ENCODE data around the gene ZRANB1.
"Not testable (repeated sequence)": the region's sequence is repeated elsewhere in the genome, so short reads cannot be mapped to it uniquely, and the experiment has no call there.

ZRANB1 gene

GRCh38 chr10:124967255-124967654 is 25.3 kb downstream of the ZRANB1 start:
- DNase-seq = no peak

- no peak for DNase-seq
These were observed 29.4 kb downstream of the ZRANB1 start for GRCh38 chr10:124971276-124971675.

GRCh38 chr10:124972637-124973036 is 30.7 kb downstream of the ZRANB1 start:
- no peak for DNase-seq

DNA sequence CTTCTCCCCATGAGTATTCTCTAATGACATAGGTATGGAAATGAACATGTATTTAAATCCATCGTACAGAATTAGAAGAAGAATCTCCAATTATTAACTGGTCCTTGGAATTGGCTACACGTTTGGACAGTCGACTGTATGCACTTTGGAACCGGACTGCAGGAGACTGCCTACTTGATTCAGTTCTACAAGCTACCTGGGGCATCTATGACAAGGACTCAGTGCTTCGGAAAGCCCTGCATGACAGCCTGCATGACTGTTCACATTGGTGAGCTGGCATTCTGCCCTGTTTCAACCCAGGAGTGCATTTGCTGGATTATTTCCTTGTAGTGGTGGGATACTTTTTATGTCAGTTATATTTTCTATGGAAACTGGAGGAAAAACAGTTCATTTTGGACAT is 32.2 kb downstream of the ZRANB1 start:
- DNase-seq = no peak

DNA sequence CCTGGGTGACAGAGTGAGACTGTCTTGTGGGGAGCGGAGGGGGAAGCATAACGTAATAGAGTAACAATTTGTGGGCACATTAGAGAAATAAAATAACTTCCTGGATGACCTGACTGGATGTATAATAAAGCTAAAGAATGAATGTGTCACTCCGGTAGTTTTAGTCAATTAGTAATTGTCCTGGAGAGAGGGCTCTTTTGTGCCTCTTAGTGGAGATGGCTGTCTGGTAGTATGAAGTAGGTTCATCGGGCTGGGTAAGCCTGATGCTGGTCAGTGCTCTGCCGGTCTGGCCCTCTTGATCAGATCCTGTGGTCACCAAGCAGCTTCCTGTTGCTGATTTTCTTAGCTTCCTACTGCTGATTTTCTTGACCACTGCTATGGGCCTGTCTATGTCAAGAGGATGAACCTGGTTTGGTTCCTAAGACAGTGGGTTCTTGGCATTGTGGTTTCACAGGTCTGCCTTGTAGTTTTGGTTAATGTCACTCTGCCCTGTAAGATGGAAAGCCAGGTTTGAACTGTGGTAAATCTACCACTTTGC is 34.1 kb downstream of the ZRANB1 start:
- no peak for DNase-seq

GRCh38 chr10:124977161-124977560 is 35.2 kb downstream of the ZRANB1 start:
- no peak for DNase-seq

DNA sequence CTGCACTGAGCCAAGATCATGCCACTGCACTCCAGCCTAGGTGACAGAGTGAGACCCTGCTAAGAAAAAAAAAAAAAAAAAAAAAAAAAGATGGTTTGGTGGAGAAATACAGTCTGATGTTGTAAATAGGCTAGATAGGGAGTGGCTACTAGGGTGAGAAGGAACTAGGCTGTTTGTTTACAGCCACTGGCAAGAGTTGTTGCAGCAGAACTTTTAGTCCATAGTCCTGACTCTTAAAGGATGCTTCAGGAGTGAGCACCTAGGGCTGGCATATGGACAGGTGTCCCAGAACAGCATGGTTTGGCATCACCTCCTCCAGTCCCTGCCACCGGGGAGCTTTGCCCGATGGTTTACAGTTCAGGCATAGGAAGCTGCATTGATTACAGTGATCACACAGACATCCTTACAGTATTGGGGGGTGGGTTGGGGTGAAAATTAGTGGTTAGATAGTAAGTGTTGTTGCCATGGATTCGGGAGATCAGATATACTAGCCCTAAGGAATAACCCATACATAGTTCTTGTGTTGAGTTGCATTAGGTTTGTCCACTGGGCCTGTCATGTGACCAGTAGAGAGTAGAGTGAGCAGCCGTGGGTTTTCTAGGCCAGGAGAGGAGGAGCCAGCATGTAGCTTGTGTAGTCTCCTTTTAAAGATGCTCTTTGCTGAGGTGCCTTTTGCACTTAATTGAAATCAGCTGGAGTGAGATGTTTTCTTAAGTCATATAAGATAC is 35.9 kb downstream of the ZRANB1 start:
- DNase-seq = no peak

- peak; percentile 4 for DNase-seq
These were observed 36.4 kb downstream of the ZRANB1 start for GRCh38 chr10:124978376-124978725.

GRCh38 chr10:124983321-124983720 is 41.4 kb downstream of the ZRANB1 start:
- DNase-seq = no peak

- DNase-seq = no peak
These were observed 42.5 kb downstream of the ZRANB1 start for GRCh38 chr10:124984376-124984775.

DNA sequence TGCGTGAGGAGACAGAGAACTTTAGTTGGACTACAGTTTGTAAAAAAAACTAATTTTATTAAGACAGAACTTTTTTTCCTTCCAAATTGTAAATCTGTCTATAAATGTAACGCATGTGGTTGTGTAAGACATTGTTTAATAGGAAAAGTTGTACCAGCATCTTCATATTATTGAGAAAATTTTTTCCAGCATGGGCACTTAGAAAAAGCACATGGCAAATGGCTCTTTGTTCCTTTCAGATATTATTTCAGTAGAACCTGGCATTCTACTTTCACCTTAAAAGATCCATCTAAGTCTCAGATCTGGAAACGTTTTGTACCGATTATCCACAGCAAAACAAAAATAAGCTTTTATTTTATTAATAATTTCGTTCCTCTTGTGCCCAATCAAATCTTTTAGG is 43.2 kb downstream of the ZRANB1 start:
- no peak for DNase-seq

DNA sequence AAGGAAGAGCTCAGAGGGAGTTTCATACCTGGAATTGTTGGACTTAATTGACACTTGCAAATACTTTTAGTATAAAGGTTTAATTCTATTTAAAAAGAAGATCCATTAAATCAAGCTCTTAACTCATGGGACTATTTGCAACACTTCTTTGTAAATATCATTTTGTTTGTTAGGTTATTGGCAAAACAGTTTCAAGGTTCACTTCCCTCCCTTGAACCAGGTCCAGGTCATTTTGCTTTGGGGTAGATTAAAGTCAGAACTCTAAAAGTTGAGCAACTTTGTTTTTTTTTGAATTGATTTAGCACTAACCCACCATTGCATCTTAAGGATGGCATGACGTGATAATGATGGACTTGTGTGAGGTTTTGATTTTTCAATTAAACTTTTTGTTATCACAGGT is 45.9 kb downstream of the ZRANB1 start:
- no peak for DNase-seq

- not testable (repeated sequence) for DNase-seq
These were observed 46.8 kb downstream of the ZRANB1 start for GRCh38 chr10:124988753-124989152.

DNA sequence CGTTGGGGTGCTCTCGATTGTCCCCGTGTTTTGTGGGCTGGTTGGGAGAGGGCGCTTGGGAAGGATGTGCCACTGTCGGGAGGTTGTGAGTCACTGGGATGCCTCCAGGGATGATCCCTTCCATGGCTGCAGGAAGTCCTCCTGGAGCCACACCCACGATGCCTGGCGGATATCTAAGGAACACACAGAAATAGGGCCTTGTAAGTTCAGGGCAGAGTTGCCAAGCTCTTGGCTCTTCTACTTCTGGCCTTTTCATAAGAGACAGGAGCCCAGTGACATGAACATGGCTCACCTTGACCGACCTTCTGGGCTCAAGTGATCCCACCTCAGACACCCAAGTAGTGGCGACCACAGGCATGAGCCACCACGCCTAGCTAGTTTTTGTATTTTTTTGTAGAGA is 47.6 kb downstream of the ZRANB1 start:
- DNase-seq = no peak

GRCh38 chr10:124990671-124991625 is 49.0 kb downstream of the ZRANB1 start:
- no peak for DNase-seq

DNA sequence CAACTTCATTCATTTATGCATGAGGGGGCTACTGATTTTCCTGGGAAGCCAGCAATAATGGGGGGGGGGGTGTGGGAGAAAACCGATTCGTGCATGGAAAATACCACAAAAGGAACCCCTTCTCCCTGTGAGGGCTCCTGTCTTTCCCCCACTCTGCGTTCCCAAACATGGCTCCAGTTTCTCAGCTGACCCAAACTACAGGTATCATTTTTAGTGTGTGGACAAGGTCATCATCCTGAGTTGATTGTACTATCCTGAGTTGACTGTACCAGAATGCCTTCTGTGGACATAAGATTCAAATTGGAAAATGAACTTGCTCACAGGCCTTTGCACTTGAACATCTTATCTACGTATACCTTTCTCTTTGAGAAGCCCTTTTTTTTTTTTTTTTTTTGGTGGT is 49.9 kb downstream of the ZRANB1 start:
- DNase-seq = no peak

DNA sequence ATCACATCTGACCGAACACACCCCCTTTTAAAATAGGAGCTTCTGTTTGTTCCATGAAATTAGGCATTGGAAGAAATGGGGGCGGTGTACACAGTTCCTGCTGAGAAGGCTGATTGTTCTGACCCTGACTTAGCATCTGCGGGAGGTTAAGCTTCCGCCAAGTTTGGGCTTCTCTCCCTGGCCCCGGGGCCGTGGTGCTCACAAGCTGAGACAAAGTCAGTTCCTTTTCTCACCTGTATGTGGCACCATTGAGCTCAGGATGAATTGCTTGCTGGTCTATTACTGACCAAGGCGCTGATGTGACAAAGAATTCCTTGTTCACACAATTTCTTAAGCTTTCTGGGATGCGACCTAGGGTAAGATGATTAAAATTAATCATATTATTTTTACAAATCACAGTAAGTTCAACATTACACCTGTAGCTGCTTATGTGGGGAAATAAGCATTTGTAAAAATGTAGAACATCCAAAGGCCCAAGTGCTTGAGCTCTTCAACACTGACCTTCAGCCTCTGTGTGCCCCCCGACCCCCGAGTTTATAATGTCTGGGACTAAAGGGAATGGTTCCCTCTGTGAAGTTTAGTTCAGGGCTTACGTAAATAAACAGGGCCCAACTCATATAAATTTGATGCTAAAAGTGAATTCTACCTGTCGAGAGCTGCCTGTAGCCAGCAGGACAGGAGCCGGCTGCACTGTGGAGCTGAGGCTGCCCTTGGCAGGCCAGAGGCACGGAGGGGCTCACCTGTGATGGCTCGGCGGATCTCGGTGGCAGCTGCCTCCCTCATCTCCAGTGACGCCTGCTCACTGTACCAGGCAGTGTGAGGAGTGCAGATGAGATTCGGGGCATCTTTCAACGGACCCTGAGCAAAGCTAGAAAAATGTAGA is 50.8 kb downstream of the ZRANB1 start:
- peak; percentile 57 for DNase-seq

GRCh38 chr10:124993345-124993708 is 51.4 kb downstream of the ZRANB1 start:
- DNase-seq = no peak

DNA sequence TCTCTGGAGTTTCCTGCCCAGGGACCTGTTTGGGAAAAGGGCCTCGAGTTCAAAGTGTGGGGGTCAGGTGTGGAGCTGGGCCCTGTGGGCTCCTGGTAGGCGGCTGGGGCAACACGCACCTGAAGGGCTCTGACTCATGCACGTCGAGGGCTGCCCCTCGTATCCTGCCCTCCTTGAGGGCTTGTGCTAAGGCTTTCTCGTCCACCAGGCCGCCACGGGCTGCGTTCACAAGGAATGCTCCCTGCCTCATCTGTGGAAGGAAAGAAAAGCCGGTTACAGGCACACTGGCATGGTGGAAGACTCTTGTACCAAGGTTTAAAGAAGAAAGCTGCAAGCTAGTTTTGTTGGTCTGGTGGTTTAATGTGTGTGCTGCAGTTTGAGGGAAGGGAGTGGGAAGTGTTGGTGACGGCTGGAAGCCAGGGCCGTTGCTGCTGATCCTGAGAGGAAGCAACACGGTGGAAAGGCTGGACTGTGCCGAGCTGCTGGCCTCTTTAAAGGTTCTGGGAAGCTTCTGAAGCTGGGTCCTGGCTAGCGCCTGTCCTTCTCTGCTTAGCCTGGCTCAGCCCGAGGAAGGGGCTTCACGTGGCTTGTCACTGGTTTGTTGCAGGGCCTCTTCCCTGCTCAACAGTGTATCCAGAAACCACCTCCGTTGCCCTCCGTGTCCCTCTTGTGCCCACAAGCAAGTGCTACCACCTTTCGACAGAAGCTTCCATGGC is 52.0 kb downstream of the ZRANB1 start:
- no peak for DNase-seq

DNA sequence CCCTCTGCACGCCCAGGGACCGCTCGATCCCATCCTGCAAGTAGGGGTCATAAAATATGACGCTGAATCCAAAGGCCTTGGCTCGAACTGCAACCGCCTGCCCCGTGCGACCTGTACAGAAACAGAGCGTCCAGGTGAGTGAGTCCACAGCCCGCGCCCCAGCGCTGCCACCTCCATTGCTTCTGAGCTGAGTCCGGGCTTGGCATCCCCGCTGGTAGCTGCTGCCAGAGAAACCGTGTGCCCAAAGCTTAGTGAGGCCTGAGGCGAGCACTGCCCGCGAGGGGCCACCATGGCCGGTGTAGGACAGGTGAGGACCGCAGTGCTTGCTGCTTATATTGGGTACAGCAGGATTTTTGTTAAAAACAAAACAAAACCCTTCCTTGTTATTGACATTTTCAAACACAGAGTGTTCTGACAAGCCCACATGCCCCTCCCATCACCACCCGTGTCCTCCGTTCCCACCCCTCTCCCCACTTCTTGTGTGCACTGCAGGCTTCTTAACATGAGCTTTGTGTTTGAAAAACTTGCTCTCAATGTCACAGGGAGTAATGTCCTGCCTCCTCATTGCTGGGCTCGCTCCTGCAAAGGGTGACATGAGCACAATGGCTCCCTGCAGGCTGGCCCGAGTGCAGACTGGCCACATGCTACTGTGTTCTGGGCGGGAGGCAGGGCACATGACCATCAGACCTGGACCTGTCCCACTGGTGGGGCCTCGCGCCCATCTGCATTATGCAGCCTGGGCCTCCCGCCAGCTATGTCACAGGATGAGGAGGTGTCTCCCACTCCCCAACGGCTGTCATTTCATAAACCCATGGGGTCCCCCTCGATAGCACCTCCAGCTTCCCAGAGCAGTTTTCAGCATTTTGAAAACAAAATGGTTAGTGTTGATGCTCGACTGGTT is 52.9 kb downstream of the ZRANB1 start:
- no peak for DNase-seq

DNA sequence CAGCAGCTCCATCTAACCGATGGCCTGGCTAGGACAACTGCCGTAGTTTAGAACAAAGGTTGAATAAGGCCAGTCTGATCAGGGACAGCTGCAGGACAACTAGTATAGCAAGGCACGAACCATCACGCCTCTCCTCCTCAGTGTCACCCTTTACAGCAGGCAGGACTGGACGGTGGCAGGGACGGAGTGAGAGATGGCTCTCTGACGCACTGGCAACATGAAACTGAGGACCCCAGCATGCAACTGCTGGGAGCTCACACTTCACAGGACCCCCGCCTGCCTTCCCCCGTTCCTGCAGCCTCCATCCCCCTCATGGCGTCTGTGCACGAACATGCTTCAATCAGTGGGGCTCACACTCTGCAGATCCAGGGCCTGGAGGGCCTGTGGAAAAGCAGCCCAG is 53.7 kb downstream of the ZRANB1 start:
- no peak for DNase-seq

Data from NCI-H1436 (cell line).